Measurements from ENCODE around the gene ID4. TPM values are rescaled to one million over a fixed set of nuclear protein-coding genes. Genes with fewer than 3 reads are reported as not detected.

ID4 gene, protein sequence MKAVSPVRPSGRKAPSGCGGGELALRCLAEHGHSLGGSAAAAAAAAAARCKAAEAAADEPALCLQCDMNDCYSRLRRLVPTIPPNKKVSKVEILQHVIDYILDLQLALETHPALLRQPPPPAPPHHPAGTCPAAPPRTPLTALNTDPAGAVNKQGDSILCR
- polyA plus RNA-seq (2013, experiment 1 of 2; ENCODE audit: insufficient read length) = 119 TPM
- polyA plus RNA-seq (2013, experiment 2 of 2; ENCODE audit: insufficient read length) = 215 TPM

DNA sequence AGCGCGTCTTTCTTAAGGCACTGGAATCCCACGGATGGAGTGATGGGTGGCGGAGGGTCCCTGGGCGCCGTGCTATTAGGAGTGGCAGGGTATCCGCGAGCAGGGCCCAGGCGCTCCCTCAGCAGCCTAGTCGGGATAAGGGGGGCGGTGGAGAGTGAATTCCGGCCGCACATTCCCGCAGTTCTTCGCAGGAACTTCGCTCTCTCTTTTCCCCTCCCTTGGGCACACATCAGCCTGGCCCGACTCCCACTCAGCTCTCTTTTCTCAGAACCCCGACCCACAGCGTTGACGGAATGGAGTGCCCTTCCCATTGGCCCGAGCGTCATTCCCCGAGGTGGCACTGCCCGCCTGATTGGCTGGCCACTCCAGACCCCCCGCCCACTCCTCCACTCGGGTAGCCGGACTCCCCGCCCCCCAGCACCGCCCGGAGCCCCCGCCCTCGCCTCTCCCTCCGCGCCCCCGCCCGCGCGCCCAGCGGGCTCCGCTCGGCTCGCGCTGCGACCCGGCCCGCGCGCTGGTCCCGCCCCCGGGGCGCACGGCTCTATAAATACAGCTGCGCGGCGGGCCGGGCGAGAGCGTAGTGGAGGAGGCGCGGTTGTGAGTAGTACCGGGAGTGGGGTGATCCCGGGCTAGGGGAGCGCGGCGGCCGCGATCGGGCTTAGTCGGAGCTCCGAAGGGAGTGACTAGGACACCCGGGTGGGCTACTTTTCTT is at the start of gene ID4:
TSS of gene ID4 (plus strand) at position 572 of the 712 bp plus-strand sequence. CDS start 385 bp downstream, outside the sequence.
- DNase-seq = peak; percentile 99

GRCh38 chr6:19788686-19789085 is 48.5 kb upstream of the ID4 start:
- no peak for DNase-seq

DNA sequence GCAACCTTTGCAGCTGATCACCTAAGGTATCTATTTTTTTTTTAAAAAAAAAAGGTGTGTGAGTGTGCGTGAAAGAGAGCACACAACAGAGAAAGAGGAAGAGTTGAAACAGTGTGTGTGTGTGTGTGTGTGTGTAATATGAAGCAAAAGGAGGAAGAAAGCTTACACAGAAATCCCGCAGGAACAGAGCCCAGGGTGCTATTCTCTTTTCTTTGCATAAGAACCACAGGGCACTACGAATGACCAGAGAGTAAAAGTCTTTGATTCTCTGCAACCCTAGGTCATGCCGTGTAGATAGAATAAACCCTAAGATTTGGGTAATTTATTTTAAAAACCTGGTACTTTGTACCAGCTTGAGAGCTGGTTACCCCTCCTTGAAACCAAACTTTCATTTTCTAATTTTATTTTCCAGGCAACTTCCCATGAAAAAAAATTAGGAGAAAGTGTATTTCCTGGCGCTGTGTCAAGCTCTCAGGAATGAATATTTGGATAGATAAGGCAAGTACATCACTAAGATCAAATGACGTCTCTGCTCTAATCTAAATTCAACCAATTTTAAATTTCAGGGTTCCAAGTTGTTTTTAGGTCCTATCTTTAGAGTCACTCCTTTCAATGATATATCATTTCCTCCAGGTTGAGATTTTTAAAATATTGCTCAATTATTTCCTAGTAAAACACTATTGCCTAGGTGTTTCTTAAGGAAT is 47.9 kb upstream of the ID4 start:
- DNase-seq = peak; percentile 33

GRCh38 chr6:19791267-19791666 is 45.9 kb upstream of the ID4 start:
- DNase-seq = no peak

DNA sequence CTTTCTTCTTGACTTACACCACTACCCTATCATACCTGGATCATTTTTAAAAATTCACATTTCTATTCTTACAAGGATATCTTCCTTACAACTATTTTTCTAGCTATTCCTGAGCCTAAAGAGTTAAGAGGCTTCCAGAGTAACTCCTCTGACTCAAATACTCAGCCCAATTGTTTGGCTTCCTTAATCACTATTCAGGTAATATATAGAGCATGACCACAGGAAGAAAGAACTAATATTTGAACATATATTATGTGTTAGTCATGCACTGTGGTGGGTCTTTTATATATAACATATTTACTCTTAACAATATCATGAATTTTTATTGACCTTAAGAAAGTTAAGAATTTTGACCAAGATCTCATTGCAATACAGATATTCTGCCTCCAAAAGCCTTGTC is 42.0 kb upstream of the ID4 start:
- peak; percentile 54 for DNase-seq

- no peak for DNase-seq
Measured at GRCh38 chr6:19796452-19796851, 40.7 kb upstream of the ID4 start.

DNA sequence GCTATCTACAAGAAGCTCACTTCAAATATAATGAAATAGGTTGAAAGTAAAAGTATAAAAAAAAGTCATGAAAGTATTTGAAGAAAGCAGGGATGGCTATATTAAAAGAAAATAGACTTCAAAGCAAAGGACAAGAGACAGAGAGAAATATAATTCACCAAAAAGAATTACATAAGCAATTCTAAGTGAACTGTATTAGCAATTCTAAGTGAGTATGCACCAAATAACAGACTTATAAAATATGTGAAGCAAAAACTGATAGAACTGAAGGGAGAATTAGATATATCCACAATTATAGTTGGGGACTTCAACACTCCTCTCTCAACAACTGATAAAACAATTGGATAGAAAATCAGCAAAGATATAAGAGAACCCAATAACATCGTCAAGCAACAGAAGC is 38.8 kb upstream of the ID4 start:
- DNase-seq = no peak

DNA sequence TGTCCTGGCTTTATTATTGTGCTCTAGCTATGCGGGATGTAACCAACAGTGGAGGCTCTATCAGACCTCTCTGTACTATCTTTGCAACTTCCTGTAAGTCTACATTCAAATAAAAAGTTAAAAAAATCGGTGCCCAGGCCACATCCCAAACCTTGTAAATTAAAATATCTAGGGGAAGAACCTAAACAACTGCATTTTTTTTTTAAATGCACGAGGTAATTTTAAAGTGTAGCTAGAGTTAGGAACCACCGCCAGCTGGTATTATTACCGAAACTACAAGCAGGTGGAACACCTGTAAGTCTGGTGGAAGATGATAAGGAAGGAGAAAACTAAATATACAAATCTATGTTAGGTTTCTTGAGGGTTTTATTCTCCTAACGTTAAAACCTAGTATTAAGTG is 34.5 kb upstream of the ID4 start:
- DNase-seq = no peak

- DNase-seq = peak; percentile 41
Measured at GRCh38 chr6:19803331-19804204, 33.6 kb upstream of the ID4 start.

DNA sequence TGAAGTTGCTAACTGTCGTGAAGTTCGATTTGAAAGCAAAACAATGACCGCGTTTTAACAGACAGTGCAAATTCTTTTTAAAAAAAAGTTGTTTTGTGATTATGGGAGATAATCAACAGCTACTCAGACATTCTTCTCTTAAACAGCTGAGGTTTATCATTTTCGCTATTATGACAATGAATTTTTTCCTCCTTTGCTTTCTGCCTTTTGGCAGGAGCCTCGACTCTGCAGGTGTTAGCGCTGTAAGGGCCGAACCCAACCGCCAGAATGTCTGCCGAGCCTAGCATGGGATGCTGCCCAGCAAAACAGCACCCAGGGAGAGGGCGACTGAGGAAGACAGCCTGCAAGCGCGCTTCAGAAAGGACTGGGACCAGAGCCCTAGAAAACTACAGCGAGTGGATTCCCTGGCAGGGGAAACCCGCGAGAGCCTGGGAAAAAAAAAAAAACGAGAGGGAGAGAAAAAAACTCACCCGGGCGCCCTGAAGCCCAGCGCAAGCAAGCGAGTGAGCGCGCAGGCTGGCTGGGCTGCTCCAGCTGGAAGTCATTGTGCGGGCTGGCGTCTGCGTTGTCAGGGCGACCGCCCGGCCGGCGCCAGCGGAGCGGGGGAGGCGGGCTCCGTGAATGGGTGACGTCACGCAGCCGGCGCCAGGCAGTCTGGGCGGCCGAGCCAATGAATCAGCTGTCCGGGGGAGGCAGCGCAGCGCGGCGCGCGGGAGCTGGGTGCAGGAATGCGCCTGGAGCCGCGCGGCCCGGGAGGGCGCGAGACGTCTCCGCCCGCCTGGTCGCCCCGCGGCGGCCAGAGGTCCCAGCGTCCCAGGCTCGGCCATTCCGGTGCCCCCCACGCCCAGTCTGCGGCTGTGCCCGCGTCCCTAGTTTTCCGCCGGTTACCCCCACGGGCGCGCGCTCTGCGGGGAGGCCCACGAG is 32.7 kb upstream of the ID4 start:
- peak; percentile 97 for DNase-seq

GRCh38 chr6:19805129-19805481 is 32.1 kb upstream of the ID4 start:
- DNase-seq = peak; percentile 57

DNA sequence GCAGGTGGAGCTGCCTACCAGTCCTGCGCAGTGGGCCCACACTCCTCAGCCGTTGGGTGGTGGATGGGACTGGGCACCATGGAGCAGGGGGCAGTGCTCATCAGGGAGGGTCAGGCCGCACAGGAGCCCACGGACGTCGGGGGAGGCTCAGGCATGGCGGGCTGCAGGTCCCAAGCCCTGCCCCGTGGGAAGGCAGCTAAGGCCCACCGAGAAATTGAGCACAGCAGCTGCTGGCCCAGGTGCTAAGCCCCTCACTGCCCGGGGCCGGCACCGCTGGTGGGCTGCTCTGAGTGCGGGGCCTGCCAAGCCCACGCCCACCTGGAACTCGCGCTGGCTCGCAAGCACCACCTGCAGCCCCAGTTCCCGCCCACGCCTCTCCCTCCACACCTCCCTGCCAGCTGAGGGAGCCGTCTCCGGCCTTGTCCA is 30.2 kb upstream of the ID4 start:
- no peak for DNase-seq

GRCh38 chr6:19811397-19812079 is 25.6 kb upstream of the ID4 start:
- DNase-seq = no peak

DNA sequence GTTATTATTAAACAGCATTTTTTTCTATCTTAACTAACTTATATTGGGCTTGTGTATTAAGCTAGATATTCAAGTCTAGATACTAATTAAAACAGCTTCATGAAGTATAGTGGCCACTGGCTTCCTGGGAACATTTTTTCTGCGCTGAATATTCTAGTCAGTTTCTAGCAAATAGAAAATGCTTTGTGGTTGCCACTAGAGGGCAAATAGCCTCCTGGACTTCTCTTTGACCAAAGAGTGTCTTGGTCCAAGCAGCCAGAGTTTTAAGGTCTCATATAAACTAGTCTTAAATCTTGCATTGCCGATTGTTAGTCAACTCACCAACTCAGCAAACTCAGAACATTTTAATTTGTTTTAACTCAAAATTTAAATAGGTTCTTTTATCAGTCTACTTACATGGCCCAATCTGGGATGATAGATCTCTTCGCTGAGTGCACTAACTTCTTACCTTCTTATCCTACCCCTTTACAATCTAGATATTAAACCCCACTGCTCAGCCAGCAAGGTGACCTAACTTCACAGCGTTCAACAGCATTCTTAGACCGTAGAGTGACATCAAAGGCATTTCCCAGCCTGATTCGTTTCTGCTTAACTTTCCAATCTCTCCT is 24.6 kb upstream of the ID4 start:
- DNase-seq = peak; percentile 51

- DNase-seq = no peak
Measured at GRCh38 chr6:19818805-19819204, 18.4 kb upstream of the ID4 start.

DNA sequence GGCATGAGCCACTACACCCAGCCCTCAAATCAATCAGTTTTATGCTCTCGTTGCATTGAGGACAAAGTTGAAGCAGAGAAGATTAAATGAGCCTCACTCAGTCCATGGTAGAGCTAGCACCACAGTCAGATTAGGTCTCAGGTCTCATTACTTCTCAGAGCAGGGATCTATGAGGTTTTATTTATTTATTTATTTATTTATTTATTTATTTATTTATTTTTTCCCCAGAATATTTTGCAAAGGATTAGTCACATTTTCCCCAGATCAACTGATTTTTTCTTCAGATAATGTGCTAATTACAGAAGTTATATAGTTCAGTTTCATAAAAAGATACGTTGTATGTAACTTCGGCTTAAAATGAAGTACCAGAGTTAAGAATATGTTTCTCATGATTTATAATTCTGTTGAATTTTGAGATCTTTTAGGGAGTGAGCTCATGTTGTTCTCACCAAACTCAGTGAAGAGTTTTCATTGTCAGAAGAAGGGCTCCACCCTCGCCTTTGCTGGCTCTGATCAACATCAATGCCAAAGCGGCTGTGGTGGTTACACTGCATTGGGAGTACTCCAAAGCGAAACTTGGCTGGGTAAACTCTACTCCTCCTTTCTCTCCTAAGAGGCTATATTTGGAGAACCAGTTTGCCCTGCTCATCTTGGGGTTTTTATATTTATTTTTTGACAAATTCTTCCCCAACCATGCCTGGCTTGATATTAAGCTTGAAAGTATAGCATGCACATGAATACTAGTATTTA is 12.9 kb upstream of the ID4 start:
- DNase-seq = no peak

DNA sequence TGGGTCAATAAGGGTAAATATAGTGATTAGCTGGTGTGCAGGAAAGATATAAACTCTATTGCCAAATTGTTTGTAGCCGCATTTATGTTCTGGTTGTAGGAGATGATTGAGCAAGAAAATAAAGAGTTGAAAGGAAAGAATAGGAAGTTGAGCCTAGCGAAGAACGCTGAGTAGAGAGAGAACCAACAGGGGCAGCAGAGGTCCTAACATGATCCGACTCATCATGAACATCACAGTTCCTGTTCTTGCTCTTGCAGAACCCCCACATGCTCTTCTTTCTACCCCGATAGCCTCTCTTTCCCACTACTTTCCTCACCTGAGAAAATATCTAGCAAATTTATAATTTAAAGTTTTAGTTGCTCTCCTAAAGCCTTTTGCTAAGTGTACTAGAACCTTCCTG is 9.9 kb upstream of the ID4 start:
- DNase-seq = no peak

DNA sequence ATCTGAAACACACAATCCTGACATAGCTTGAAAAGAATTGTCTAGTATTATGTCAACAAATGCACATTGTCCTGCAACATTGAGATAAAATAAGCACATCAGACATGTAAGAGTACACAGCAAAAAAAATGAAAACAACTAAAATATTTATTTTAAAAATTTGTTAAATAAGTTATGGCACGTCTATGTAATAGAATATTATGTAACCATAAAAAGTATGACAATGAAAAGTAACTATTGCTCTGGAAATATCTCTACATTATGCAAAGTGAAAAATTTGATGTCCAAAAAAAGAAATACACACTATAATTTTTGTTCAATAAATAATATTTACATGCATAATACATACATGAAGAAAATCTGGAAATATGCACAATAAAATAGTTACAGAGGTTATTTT is 9.3 kb upstream of the ID4 start:
- no peak for DNase-seq

GRCh38 chr6:19830171-19830570 is 7.0 kb upstream of the ID4 start:
- DNase-seq = peak; percentile 81

GRCh38 chr6:19831358-19831757 is 5.8 kb upstream of the ID4 start:
- DNase-seq = no peak
